Measurements from ENCODE around the gene AKAP6.
A peak's percentile ranks its signal among the peaks of the same experiment; 100 is the strongest.

Gene AKAP6

DNA sequence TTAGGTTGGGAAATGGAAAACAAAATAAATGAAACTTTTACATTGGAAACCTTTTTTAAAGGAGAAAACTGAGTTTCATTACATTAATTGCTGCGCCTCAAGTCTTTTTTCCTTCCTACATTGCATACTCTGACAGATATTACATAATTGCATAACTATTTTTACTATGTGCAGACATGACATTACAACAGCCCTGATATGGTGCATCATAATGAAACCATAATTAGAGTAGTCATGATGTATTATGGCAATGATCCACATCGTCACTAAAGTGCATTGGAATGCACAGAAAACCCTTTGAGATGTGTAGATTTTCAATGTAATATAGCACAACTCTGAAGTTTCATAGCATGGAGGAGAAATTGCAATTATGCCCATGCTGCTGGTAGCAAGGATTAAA is 391.8 kb downstream of the AKAP6 start:
- no peak for DNase-seq (ENCODE audit: low read depth)
- TF ChIP-seq, protein P1, sequence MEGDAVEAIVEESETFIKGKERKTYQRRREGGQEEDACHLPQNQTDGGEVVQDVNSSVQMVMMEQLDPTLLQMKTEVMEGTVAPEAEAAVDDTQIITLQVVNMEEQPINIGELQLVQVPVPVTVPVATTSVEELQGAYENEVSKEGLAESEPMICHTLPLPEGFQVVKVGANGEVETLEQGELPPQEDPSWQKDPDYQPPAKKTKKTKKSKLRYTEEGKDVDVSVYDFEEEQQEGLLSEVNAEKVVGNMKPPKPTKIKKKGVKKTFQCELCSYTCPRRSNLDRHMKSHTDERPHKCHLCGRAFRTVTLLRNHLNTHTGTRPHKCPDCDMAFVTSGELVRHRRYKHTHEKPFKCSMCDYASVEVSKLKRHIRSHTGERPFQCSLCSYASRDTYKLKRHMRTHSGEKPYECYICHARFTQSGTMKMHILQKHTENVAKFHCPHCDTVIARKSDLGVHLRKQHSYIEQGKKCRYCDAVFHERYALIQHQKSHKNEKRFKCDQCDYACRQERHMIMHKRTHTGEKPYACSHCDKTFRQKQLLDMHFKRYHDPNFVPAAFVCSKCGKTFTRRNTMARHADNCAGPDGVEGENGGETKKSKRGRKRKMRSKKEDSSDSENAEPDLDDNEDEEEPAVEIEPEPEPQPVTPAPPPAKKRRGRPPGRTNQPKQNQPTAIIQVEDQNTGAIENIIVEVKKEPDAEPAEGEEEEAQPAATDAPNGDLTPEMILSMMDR (conservative IDR thresholded peaks at IDR 0.05; ENCODE audit: low read depth, low read length) = no peak
- no peak overlapping the region for H3K4me3 ChIP-seq (ENCODE audit: low read depth, low read length)

DNA sequence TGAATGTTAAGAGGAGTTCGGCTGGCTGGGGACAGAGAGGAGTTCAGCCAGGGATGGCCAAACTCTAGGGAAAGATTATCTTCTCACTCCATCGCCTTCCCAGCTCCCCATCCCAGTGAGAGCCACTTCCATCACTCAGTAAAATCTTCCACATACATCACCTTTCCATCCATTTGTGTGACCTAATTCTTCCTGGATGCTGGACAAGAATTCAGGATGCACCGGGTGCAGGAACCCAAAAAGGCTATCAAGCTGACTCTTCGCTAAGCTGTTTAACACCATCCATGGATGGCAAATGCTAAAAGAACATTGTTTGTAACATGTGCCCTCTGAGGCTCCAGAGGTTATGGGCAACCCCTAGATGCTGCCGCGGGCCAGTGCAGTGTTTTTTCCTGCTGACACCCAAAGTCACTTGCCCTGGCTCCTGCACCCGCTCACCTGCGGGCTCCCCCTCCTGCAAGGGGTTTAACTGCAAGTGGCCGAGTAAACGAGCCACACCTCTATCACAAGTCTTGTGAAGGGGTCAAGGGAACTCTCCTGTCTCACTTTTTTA is 393.6 kb downstream of the AKAP6 start:
- TF ChIP-seq, protein P1 (conservative IDR thresholded peaks at IDR 0.05; ENCODE audit: low read depth, low read length) = no peak
- H3K4me3 ChIP-seq (ENCODE audit: low read depth, low read length) = no peak overlapping the region
- DNase-seq (ENCODE audit: low read depth) = no peak

DNA sequence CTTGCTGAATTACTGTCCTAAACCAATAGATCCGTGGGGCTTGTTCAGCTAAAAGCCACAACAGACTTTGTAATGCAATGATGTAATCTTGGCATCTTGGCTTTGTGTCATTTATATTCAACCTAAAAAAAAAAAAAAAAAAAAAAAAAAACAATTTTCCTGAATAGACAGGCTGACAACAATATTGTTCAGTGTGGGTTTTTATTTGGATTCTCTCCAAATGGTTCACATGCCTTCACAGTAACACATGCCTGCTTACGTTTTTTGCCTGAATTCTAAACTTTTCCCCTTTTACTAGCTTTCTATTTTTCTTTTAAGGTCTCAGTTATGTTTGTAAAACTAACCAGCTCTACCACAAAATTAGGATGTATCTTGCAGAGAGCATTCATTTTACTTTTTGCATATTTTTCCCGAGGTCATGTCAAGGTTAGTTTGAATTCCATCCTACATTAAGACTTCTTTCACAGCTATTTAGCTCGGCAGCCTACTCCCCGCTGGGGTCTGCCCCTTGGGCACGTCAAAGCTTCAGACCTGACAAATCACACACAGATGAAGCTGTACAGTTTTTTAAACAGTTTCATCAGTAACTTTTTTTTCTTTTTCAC is 395.9 kb downstream of the AKAP6 start:
- peak overlapping the region; percentile 40 for H3K4me3 ChIP-seq (ENCODE audit: low read depth, low read length)
- peak; percentile 95 for DNase-seq (ENCODE audit: low read depth)
- TF ChIP-seq, protein P1 (conservative IDR thresholded peaks at IDR 0.05; ENCODE audit: low read depth, low read length) = no peak

DNA sequence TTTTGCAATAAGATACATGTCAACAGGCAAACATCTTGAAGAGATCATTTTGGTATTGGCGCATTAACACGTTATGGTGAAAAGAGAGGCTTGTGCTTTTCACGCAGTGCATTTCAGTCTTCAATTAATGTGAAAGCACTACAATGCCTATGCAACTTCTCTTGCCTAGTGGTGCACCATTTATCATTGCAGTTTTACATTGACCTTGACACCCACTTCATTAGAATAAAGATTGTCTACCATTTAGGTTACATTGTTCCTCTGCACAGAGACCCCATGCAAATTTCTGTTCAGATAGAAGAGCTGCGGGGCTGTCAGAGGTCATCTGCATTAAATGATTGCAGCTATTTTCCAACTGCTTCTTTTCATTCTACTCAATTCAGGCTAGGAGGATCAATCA is 397.4 kb downstream of the AKAP6 start:
- TF ChIP-seq, protein P1 (conservative IDR thresholded peaks at IDR 0.05; ENCODE audit: low read depth, low read length) = no peak
- DNase-seq (ENCODE audit: low read depth) = no peak
- no peak overlapping the region for H3K4me3 ChIP-seq (ENCODE audit: low read depth, low read length)

DNA sequence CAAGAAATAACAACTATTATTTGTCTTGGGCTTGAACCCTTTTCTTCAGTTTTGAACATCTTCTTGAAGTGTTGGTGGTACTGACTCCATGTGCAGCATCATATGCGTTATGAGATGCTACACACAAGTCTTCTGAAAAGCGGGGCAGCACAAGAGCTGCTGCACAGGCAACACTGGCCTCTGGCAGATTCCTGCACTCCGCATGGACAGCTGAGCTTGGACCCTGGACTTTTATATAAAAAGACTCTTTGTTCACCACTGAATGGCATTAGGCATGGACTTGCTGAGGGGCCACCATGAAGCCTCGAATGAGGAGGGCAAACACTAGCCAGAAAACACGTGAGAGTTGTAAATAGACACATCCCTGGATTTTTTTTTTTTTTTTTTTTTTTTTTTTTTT is 398.7 kb downstream of the AKAP6 start:
- TF ChIP-seq, protein P1 (conservative IDR thresholded peaks at IDR 0.05; ENCODE audit: low read depth, low read length) = no peak
- no peak for DNase-seq (ENCODE audit: low read depth)
- H3K4me3 ChIP-seq (ENCODE audit: low read depth, low read length) = no peak overlapping the region

DNA sequence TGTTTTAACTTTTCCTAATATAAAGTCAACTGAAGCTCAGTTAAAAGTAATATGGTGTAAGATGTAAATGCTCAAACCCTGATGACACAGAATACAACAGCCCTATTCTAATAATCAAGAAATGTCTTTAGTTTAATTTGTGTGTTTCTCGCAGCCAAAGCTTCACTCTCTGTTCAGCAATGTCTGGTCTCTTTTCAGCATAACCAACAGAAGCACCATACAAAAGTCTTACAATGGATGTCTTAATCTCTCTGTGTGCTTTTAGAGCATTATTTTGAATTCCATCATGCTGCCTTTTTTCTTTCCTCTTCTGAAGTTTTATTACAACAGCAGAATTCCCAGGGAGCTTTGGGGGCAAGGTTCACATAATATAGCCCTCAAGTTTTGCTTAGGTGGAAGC is 399.4 kb downstream of the AKAP6 start:
- no peak for DNase-seq (ENCODE audit: low read depth)
- TF ChIP-seq, protein P1 (conservative IDR thresholded peaks at IDR 0.05; ENCODE audit: low read depth, low read length) = no peak
- no peak overlapping the region for H3K4me3 ChIP-seq (ENCODE audit: low read depth, low read length)

DNA sequence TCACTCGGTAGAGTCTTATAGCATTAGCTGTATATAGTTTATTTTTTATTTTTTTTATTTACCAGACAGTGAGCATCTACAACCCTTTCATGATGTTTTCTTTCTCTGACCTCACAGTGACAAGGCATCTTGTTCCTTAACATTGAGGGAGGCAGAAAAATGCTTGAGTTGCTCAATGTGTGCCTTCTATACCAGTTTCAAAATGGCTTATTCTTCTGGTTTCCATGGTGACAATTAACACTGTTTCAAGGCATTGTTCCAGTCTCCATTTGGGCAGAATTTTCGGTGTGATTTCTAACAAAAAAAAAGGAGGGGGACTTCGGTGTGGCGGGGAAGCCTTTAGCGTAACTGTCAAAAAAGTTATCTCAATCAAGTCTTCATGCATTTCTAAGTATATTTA is 399.9 kb downstream of the AKAP6 start:
- TF ChIP-seq, protein P1 (conservative IDR thresholded peaks at IDR 0.05; ENCODE audit: low read depth, low read length) = no peak
- no peak for DNase-seq (ENCODE audit: low read depth)

More for the DNA sequence above, 399.9 kb downstream of the AKAP6 start:
- H3K4me3 ChIP-seq (ENCODE audit: low read depth, low read length) = no peak overlapping the region

All from choroid plexus epithelial cell (primary cell).